Omental fat pad (tissue), 4 donors: ENCODE data around the gene PRKAR1B. TPM values are rescaled to one million over a fixed set of nuclear protein-coding genes. Genes with fewer than 3 reads are reported as not detected.

ENCODE experiments used
- ATAC-seq: fragments of 150-250 bp; one replicate; pipeline ENCODE4 v1.9.1; 2016; ENCODE audit warnings: mild to moderate bottlenecking, moderate library complexity; ENCODE audit not compliant: low FRiP score
- DNase-seq: peaks from one replicate; pipeline ENCODE4 v3.0.0-alpha.2; 2019; ENCODE audit warnings: low spot score
- CTCF ChIP-seq, 3 donors: fragments of 450-650 bp; IDR thresholded peaks; one replicate each; pipeline ENCODE4 v1.5.1; 2016 to 2017; ENCODE audit warnings: antibody characterized with exemption in 3 of 3, mild to moderate bottlenecking in 3 of 3, moderate library complexity in 2 of 3
- total RNA-seq, 4 donors: library from RNA; depleted of rRNA; stranded (reverse); fragments of >200 nt; gene quantifications; one replicate each; pipeline ENCODE4 v1.1.0, GENCODE V29; 2016

PRKAR1B gene
- total RNA-seq, 4 donors from 2014 or later = 9.0 to 11.4 (median 10.3) TPM

GRCh38 chr7:596071-596818 is 130.8 kb downstream of the PRKAR1B start:
- no peak for DNase-seq
- TF ChIP-seq CTCF (IDR thresholded peaks at IDR 0.05) = no peak
- ATAC-seq = no peak

GRCh38 chr7:595621-596010 is 131.5 kb downstream of the PRKAR1B start:
- DNase-seq (no peak), ATAC-seq (no peak)
- no peak for TF ChIP-seq CTCF (IDR thresholded peaks at IDR 0.05)

- TF ChIP-seq CTCF (IDR thresholded peaks at IDR 0.05) = no peak
- ATAC-seq (no peak), DNase-seq (no peak)
These were observed 132.0 kb downstream of the PRKAR1B start for GRCh38 chr7:594920-595620.

- no peak for TF ChIP-seq CTCF (IDR thresholded peaks at IDR 0.05)
- ATAC-seq = no peak
- no peak for DNase-seq
These were observed 132.7 kb downstream of the PRKAR1B start for GRCh38 chr7:594212-594913.

GRCh38 chr7:593324-594115 is 133.6 kb downstream of the PRKAR1B start:
- ATAC-seq = no peak
- DNase-seq = no peak

More at GRCh38 chr7:593324-594115, 133.6 kb downstream of the PRKAR1B start:
- no peak for TF ChIP-seq CTCF (IDR thresholded peaks at IDR 0.05)
